HG03103 (cell line): ENCODE measurements around the gene TECPR1.

Source experiments
- ATAC-seq: cut with Tn5 transposase; IDR thresholded peaks from one replicate; pipeline ENCODE4 v1.9.1; 2021; ENCODE audit warnings: low read depth; ENCODE audit not compliant: unreplicated experiment

Gene TECPR1

DNA sequence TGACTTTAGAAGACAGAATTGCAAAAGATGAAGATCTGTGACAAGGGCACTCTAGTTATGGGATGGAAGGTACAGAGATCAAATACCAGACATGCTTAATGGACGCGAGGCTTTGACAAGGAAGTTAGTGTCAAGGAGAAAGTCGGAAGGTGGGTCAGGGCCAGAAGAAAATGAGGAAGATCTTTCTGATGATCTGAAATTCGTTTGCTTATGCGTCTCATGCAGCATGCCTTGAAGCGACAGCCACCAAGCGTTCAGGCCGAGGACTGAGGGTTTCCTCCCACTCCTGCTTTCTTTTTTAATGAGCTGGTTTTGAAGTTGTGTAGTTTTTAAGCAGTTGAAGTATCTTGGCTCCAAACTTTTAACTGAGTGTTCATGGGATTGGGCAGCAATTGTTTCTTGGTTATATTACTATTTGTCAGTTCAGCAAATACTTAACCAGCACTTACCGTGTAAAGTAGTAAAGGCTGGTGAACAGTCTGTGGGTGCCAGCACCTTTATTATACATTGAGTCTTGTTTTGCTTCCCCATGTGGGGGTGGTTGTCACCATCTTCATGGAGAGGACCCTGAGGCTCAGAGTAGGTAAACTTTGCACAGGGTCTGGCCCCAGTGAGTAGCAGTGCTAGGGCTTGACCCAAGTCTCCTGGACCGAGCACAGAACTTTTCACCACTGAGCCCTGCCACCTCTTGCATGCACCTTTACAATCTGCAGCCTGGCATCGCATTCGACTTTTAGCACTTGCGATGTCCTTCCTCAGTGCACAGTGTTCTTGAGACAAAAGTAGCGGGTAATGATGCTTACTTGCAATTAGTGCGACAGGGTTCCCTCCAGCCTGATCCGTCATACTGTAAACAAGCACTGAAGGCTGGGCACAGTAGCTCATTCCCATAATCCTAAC, 55.1 kb downstream of the TECPR1 start:
- no peak for ATAC-seq

DNA sequence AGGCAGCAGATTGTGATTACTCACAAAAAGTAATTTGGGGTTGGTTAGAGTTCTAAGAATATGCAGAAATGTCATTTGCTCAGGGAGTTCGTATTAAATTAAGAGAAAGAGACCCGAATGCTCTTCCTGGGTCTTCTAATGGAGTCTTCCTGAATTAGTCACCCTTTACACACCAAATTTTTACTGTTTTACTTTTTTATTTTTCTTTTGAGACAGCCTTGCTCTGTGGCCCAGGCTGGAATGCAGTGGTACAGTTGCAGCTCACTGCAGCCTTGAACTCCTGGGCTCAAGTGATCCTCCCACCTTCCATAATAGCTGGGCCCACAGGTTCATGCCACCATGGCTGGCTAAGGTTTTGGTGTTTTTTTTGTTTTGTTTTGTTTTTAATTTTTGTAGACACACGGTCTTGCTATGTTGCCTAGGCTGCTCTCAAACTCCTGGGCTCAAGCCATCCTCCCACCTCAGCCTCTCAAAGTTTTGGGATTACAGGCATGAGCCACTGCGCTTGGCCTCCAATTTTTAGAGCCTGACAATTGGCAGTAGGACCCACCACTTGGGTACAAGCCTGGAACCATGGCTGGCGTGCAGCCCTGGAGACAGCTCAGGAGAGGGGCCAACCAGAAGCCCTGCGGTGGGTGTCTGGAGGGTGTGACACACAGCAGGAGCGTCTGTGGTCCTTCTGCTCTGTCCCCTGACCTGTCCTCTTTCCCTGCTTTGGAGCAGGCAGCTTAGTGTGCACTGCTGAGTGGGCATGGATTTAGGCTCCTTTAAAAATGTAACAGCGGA, 57.2 kb downstream of the TECPR1 start:
- no peak for ATAC-seq

DNA sequence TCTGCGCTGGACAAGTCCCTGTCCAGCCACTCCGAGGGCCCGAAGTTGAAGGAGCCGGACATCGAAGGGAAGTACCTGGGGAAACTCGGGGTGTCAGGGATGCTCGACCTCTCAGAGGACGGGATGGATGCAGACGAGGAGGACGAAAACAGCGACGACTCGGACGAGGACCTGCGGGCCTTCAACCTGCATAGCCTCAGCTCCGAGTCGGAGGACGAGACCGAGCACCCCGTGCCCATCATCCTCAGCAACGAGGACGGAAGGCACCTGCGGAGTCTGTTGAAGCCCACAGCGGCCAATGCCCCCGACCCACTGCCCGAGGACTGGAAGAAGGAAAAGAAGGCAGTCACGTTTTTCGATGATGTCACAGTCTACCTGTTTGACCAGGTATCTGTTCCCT, 57.8 kb downstream of the TECPR1 start:
- ATAC-seq: no peak

DNA sequence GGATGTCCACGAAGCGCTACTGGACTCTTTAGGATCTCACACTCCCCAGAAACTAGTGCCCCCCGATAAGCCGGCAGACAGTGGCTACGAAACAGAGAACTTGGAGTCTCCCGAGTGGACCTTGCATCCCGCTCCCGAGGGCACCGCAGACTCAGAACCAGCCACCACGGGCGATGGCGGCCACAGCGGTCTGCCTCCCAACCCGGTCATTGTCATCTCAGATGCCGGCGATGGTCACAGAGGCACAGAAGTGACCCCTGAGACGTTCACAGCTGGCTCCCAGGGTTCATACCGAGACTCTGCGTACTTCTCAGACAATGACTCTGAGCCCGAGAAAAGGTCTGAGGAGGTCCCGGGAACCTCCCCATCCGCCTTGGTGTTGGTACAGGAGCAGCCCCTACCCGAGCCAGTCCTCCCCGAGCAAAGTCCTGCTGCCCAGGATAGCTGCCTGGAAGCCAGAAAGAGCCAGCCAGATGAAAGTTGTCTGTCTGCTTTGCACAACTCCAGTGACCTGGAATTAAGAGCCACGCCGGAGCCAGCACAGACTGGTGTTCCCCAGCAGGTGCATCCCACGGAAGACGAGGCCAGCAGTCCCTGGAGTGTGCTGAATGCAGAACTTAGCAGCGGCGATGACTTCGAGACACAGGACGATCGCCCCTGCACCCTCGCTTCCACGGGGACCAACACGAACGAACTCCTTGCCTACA, 58.4 kb downstream of the TECPR1 start:
- ATAC-seq: no peak

DNA sequence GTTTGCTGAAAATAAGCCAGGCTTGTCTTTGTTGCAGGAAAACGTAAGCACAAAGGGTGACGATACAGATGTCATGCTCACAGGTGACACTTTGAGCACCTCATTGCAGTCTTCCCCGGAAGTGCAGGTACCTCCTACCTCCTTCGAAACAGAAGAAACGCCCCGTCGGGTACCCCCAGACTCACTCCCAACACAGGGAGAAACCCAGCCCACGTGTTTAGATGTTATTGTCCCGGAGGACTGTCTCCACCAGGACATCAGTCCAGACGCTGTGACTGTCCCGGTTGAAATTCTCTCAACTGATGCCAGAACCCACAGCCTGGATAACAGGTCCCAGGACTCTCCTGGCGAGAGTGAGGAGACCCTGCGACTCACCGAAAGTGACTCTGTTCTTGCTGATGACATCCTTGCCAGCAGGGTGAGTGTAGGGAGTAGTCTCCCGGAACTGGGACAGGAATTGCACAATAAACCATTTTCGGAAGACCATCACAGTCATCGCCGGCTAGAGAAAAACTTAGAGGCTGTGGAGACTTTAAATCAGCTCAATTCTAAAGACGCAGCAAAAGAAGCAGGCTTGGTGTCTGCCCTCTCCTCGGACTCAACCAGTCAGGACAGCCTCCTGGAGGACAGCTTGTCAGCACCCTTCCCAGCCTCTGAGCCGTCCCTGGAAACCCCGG, 59.1 kb downstream of the TECPR1 start:
- no peak for ATAC-seq

DNA sequence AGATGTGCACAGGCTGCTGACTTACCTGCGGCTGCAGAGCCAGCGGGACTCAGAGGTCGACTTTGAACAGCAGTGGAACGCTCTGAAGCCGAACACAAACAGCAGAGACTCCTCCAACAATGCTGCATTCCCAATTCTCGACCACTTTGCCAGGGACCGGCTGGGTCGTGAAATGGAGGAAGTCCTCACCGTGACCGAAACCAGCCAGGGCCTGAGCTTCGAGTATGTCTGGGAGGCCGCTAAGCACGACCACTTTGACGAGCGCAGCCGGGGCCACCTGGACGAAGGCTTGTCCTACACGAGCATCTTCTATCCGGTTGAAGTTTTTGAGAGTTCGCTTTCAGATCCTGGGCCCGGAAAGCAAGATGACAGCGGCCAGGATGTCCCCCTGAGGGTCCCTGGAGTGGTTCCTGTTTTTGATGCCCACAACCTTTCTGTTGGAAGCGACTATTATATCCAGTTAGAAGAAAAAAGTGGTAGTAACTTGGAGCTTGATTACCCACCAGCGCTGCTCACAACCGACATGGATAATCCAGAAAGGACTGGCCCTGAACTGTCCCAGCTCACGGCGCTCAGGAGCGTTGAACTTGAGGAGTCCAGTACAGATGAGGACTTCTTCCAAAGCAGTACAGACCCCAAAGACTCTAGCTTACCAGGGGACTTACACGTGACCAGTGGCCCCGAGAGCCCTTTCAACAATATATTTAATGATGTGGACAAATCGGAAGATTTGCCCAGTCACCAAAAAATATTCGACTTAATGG, 60.2 kb downstream of the TECPR1 start:
- ATAC-seq: no peak

DNA sequence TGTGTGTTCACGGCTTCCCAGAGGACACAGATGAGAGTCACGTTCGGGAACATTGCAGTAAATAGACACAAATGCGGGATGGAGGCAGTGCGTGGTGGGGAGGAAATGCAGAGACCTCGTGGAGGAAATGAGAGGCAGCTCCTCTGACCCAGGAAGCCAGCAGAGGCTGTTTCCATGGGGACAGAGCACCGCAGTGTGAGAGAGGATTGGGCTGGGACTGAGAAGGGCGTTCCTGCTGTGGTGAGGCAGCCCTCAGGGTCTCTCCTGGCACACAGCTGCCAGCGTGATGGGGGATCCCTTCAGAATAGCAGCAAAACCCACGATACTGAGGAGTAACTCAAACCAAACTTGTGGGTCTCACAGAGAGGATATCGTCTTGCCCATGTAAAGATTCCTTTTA, 62.5 kb downstream of the TECPR1 start:
- ATAC-seq: no peak

DNA sequence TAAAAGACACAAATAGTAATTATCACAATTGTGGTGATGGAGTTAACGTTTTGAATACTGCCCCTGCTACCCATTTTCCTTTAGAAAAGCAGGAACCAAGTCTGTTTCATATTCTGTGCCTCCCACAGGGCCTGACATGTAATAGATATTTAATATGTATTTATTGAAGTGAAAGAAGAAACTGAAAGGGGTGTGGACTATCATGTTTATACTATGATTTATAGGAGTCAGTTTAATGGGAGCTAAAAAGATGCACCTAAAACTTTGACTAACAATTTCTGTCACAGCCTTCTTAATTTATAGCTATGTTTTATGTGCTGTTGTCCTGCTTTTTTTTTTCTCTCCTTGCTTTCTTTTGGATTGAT, 64.9 kb downstream of the TECPR1 start:
- ATAC-seq: no peak

DNA sequence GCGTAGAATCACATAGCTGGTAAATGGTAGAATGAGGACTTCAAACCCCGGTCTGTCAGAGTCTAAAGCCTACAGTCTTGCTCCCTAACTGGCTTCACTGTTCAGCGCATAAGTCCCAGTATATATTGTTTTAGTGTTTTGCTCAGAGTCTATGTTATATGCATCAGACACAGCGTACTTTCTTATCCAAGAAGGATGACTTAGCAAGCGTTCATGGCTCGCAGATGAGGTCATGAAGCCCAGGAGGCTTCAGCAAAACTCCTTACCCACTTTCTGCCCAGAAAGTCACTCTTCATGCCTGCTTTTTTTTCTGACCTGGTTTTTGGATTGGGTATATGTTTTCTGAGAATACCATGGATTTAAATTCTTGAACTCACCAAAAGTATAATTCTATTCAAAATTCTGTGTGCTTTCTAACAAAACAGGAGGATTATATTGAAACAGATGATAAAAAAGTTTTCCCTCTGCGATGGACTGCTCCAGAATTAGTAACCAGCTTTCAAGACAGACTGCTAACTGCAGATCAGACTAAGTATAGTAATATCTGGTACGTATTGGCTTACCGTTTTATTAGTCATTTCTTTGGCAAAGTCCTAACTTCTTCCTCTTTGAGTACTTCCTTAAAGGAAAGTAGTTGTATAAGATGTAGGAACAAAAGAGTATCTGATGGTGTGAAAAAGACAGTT, 65.4 kb downstream of the TECPR1 start:
- ATAC-seq: no peak

DNA sequence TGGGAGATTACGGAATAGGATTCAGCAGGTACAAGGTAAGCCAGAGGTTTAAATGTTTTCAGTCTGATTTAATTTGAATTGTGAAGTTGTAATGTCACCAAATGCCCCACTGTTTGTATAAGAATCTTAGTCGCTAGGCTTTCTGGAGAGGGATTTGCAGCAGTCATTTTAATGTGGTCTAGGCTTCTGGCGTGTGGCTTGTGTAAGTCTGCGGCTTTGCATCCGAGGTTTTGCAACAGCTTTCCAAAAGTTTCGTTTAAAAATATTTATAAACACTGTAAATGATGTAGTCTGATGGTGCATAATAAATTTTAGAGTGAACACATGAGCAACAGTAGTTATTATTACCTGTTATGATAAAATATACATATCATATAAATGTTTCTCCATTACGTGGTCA, 66.9 kb downstream of the TECPR1 start:
- ATAC-seq: no peak

DNA sequence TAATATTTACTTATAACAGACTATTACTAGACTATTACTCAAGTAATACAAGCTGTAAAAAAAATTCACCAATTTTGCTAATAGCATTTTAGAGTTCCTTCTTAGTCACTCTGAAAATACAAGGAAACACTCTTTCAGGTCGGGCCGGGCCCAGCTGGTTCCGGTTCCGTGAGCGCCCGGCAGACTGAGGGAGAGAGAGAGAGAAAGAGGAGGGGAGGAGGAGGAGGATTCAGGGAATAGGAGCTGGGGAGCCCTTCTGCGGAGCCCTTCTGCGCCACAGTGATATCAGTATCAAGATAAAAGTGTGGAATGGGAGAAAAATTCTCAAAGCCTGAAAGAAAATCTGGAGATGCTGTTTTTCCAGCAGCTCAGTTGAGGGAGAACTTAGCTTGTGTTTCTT, 71.3 kb downstream of the TECPR1 start:
- ATAC-seq: no peak

DNA sequence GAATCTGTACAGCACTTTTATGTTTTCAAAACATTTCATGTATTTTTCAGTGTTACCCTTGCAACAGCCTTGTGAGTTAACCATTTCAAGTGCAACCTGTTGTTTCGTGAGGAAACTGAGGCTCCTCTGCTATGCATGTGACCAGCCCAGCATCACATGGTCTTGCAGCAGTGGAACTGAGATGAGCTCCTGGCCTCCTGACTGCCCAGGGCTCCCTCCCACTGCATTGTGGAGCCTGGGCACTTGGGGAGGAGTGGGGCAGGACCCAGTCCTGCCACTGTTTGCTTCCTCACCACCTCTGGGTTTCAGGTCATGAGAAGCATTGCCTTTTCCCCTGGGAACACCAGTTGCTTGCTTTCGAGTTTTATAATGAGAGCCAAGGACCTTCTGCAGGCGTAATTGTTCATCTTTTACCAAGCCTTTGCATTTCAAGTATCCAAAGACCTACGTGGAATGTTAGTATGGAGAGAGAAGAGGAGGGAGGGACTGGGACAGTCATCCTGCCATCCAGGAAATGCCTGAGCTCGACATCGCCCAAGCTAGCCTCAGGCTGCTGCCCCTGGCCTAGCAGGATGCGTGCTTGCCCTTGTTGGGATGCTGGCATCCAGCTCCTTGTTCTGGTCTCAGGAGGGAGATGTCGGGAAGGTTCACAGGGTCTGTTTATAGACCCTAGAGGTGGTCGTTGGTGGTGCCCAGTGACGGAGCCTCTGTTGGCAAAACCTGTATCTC, 73.1 kb downstream of the TECPR1 start:
- no peak for ATAC-seq

DNA sequence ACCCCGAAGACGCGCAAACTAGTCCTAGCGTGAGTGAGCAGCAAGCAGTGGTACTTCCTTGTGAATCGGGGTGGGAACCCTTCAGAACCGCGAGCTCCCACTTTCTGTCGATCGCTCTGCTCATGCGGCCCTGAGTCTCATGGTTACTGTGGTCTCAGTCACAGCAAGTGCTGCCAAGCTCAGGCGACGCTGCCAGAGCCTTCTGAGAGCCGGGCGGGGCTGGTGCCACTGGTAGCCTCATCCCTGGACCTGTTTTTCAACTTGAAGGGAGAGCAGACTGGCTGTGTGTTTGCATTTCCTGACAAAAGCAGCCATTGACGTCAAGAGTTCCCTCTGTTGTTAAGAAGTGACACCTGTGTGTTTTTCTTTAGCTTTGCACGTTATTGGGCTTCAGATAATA, 73.7 kb downstream of the TECPR1 start:
- ATAC-seq: no peak

DNA sequence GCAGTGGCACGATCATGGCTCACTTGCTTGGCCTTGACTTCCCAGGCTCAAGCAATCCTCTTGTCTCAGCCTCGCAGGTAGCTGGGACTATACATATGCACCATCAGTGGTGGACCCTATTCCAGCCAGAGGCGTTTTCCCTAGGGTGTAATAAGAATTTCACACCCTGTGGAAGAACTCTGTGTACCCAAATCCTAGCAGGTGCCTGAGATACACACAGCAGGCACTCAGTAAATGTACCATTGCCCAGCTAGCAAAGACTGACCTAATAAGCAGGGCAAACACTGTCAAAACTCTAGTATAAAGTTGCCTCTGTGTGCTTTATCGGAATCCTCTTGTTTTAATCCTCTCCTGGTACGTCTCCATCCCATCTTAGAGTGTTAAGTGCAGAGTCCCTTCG, 74.5 kb downstream of the TECPR1 start:
- no peak for ATAC-seq

DNA sequence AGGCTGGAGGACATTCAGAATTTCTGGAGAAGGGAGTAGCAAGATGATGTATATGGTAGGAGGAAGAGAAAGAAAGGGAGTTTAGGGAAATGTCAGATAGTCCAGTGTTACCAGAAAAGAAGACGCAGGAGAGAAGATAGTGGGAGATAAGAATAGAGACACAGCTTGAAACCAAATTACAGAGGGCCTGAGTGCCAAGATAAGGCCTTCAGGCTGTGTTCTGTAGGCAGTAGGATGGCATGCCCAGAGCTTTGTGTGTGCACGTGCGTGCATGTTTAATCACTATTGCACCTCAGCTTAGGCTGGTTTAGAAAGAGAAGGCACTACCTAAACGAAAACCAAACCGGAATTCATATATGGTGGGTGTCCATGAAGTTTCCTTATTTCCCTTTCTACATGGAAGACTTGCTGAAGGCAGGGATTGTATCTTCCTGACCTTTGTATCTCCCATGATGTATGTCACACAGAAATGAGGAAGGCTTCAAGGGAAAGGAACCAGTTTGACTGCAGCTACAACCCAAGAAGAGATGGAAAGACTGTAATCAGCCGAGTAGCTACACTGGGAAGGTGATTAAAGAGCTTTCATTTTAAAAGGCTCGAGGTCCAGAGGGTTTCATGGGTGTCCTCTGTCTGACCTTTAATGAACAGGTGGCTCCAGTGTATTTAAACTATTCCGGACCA, 76.6 kb downstream of the TECPR1 start:
- ATAC-seq: no peak

DNA sequence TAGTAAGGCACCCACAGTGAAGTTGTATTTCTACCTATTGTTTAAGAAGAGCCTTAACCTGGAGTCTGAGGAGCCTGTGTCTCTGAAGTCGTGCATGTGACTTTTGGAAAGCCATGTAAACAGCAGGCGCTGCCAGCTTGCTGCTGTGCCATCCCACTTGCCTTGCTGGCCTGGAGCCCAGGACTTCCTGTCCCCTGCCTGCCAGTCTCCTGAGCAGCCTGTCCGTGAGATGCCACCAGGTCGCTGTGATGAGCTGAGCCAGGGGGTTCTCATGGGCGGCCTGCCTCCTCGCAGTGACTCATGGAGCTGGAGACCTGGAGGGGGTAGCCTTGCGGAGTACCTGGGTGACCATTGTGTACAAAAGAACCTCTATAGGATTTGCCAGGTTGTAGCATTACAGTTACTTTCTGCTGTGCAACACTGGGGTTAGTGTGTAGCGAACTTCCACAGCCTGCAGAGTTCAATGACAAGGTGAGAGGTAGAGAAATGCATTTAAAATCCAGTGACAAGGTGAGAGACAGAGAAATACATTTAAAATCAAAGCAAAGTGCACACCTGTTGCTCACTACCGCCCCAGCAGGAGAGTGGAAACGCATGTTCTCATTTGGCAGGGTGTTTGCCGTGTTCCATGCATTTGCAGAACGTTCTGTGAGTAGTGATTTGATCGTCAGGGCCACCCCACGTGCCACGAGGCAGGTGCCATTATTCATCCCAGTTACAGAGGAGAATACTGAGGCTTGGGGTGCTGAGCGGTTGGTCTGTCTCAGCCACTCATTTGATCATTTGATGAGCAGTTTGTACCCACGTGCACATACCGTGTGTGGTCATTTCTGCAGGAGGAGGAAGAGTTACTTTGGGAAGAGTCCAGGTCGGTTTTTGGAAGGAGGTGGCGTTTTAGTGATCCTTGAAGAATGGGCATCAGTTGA, 77.4 kb downstream of the TECPR1 start:
- ATAC-seq: no peak

DNA sequence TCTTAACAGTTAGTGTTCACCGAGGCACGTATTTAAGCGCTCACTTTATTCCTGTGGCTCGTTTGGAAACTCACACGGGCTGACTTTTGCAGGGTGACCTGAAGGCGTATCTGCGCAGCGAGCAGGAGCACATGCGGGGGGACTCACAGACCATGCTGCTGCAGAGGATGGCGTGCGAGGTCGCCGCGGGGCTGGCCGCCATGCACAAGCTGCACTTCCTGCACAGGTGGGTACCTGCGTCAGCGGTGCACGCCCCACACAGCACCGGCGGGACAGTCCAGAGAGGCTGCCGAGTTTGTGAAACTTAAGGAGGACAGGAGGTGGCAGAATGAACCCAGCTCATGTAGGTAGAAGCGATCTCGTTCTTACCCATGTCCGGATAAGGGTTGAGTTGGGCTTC, 80.6 kb downstream of the TECPR1 start:
- no peak for ATAC-seq
